ENCODE results near the gene PTCD1.

The PTCD1 gene, protein sequence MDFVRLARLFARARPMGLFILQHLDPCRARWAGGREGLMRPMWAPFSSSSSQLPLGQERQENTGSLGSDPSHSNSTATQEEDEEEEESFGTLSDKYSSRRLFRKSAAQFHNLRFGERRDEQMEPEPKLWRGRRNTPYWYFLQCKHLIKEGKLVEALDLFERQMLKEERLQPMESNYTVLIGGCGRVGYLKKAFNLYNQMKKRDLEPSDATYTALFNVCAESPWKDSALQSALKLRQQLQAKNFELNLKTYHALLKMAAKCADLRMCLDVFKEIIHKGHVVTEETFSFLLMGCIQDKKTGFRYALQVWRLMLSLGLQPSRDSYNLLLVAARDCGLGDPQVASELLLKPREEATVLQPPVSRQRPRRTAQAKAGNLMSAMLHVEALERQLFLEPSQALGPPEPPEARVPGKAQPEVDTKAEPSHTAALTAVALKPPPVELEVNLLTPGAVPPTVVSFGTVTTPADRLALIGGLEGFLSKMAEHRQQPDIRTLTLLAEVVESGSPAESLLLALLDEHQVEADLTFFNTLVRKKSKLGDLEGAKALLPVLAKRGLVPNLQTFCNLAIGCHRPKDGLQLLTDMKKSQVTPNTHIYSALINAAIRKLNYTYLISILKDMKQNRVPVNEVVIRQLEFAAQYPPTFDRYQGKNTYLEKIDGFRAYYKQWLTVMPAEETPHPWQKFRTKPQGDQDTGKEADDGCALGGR

DNA sequence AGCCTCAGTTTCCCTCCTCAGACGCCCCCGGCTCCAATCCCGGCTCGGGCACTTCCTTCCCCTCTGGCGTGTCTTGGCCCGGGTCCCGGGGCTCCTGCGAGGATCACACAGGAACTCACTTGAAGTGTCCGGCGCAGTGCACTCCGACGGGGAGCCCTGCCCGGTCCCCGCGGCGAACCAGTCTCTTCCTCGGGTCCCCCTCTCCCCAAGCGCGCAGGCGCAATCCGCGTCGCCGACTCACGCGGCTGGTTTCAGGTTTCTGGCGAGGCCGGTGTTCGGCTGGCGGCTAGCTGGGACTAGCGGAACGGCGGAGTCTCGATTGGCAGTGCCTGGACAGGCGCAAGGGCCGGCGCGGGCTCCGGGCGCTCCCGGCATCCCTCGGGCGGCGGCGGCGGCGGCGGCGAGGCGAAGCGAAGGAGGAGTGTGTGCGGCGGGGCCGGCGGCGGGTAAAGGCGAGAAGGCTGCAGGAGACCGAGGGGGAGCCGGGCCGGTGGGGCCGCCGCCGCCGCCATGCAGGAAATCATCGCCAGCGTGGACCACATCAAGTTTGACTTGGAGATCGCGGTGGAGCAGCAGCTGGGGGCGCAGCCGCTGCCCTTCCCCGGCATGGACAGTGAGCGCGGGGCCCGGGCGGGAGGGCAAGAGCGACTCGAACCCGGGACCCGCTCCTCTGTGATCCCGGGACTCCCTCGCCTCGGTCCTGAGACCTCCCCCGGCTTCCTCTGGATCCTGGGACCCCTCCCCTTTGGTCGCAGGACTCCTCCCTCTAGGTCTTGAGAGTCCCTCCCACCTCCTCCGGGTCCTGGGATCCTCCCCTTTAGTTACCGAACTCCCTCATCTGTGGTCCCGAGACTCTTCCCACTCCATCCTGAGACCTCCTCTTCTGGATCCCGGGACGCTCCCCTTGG lies at the start of gene PTCD1, which contains the start of gene CPSF4:
TSS of gene PTCD1 (minus strand) at position 226 of the 908 bp plus-strand sequence. CDS start 3,556 bp downstream, outside the sequence.
TSS of gene CPSF4 (plus strand) at position 371 of the 908 bp plus-strand sequence. CDS start at position 511, 140 bp downstream.
- peak; percentile 76 to 95 for DNase-seq

DNA sequence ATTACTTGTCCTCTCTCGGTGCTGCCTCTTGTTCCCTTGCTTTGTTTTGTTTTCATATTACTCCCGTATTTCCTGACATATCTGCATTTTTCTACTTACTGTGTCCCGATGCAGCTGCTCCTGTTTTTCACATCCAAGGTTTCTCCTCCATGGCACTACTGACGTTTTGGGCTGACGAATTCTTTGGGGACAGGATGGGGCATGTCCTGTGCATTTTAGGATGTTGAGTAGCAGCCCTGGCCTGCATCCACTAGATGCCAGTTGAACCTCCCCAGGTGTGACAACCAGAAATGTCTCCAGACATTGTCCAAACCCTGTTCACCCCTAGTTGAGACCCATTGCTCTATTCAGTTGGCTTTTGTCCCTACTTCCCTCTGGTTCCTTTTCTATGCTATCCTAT lies 46.5 kb upstream of the PTCD1 start:
- no peak for DNase-seq

DNA sequence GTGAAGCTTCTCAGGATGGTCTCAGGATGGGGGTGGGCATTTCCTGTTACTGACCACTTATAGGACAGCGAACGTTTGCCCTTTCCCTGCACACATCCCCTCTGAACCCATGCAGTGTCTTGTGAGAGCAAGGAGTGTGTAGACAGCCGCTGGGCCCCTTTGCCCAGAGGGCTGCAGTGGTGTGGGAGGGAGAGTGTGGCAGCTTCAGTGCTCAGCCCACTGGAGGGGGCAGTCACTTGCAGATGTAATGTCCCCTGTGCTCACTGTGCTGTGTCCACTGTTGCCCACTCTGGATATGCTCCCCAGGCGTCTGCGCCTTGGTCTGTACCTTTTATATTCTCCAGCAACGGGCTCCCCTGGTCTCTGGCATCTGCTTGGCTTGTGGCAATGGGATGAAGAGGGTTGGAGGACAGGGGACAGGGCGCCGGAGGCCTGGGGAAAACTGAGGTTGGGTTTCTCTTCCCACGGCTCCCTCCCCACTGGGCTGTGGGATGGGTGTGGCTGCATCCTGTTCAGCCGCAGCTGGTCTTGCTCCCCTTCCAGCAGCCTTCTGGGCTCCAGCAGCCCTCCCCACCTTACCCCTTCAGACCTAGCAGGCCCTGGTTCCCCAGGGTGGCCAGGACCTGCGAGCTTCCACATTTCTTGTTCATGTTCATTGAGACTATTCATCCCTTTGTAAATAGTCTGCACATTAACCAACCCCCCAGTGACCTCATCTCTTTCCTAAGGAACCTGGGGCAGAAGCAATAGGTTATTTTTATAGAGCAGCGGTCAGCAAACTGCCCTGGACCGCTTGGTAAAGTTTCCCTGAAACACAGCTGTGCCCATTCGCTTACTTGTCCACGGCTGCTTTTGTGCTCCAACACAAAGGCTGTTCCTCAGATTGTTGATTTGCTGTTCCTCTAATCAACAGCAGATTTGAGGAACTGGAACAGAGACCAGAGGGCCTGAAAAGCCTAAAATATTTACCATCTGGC lies 40.2 kb upstream of the PTCD1 start:
- DNase-seq: no peak

DNA sequence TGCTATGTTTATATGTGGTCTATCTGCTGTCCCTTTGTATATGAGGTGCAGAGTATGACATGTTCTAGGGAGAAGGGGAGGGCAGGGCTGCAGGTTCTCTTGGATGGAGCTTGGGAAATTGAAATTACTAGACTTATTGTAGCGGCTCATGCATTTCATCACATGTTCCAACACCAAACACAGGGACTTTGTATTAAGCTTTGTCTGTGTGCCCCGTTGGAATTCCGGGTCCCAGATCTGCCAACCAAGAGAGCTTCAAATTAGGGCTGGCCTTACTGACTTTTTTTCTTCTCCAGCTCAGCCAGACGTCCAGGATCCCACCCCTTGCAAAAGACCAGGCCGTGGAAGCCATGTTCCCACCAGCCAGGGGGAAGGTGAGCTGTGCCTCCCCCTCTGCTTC lies 37.5 kb upstream of the PTCD1 start:
- no peak for DNase-seq

DNA sequence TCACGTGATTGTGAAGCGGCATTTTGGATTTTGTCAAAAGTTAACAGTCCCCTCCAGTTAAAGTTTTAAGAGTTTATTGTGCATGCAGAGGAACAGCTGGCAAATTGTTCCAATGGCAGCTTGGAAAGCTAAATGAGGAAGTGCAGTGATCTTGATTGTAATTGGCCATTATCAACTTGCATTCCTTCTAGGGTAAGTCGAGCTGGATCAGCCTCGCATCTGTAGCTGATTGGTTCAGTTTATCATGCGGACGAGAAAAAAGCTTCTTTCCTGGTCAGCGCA lies 34.7 kb upstream of the PTCD1 start:
- no peak for DNase-seq

DNA sequence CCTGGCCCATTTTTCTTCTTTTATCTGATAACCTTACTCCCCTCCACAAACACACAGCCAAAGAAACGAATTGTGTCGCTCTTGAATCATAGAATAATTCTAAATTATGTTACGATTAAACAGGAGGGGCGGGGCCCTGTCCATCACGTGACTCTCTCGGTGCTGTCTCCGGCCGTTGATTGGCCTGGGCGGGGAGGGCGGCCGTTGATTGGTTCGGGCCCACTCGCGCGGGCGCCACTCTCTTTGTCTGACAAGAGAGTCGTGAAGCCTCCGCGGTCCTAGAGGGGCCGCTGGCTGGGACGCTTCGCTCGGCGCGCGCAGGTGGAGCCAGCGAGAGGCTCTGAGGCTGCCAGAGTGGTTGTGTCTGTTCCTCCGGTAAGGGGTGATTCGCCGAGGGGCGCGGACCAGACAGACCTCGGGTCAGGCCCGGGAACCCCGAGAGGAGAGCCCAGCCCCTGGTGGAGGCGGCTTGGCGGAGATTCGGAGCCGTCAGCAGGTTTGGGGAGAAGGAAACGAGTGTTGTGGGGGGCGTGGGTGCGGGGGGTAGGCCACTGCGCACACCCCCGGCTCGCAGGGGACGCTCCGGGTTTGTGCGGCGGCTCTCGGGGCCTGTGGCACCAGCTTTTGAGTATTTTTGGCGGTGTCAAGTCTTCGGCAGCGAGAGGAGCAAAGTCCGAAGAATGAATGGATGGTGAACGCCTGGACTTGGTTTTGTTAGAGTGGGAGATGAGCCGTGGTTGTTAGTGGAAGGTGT lies 34.1 kb upstream of the PTCD1 start, which contains the start of gene ZNF789:
TSS of gene ZNF789 (plus strand) at position 330 of the 754 bp plus-strand sequence. CDS start 3,567 bp downstream, outside the sequence.
- DNase-seq: peak; percentile 92 to 98

DNA sequence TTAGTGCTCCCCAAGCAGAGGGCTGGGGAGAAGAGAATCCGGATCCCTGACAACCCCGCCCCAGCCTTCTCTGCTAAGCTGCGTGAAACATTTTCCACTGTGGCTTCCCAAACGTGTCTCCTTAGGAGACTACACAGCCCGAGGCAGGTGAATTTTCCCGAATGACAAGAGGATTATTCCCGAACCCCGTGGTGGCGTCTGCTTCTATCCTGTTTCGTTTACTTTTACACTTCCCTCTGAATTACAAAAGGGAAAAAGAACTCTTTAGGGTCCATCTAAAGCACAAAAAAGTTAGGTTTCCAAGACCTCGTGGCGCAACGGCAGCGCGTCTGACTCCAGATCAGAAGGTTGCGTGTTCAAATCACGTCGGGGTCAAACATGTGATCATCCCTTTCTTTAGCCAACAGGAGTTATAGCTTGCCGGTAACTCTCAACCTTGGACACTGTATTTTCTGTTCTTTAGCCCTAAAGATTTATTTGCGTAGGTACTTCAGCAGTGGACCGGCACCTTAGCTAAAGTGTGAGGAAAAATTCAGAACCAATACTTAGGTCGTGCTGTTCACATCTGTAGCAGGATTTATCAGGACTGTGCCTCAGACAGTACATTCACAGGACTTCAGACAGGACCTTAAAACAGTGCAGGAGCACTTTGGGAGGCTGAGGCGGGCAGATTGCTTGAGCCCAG lies 30.9 kb upstream of the PTCD1 start:
- DNase-seq: no peak

DNA sequence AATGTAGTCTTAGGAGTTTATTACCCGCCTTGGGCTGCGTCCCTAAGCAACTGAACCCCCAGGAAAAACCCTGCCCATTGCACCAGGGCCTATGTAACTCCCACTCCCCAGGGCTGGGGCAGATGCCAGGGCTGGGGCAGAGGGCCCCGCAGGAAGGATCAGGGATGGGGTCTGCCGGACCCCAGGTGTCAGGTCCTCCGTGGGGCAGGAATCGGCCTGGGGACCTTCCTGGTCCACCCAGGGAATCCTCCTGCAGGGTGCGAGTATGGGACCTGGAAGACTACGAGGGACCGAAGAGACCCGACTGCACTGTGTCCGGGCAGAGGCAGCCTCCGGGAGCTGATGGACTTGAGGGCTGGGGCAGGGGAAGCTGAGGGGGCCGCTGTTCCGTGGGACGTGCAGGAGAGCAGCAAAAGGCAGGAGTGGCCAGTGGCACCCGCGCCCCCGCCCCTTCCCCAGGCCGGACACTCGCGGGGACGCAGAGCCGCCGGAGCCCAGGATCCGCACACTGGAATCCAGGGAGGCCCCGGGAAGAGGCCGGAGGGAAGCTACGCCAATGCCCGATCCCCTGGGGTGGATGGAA lies 29.8 kb upstream of the PTCD1 start:
- no peak for DNase-seq

DNA sequence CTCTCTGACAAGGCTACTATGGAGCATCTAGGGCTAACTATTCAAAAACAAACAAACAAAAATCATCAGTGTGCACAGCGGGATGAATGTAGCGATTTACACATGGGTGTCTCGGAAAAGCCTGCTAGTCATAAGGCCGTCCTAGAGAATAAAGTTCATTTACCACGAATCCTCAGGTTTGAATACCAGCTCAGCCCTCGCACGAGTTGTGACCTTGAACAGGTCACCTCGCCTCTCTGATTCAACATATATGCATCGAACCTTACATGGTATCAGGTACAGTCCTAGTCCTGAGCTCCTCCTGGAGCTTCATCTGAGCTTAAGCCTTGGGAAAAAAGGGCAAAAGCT lies 26.8 kb upstream of the PTCD1 start:
- DNase-seq: no peak

DNA sequence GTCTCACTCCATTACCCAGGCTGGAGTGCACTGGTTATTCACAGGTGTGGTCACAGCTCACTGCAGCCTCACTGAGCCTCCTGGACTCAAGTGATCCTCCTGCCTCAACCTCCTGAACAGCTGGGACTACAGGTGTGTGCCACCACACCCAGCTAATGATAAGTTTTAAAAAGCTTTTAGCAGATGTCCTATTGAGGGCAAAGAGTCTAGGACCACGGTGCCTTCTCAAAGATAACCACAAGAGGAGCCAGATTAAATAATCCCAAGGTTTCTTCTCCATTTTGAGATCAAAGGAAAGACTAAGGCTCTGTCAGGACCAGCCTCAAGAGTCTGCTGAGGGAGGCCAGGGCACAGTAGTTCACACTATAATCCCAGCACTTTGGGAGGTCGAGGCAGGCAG lies 22.6 kb upstream of the PTCD1 start:
- no peak for DNase-seq

DNA sequence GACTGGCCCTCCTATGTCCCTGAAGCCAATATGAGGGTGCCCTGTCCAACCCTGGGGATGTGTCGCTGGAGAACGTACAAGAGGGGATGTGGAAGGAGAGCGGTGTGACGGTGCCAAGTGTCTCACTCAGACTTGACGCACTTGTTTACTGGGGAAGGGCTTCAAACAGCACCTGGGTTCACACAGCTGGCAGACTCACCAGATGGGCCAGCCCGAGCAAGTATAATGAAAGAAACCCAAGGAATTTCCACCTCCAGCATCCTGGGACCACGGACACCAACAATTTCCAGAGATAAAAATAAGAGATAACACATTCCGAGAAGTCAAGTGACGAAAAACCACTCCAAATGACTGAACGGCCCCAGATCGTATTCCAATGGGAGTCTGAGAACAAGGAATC lies 22.1 kb upstream of the PTCD1 start:
- DNase-seq: no peak

DNA sequence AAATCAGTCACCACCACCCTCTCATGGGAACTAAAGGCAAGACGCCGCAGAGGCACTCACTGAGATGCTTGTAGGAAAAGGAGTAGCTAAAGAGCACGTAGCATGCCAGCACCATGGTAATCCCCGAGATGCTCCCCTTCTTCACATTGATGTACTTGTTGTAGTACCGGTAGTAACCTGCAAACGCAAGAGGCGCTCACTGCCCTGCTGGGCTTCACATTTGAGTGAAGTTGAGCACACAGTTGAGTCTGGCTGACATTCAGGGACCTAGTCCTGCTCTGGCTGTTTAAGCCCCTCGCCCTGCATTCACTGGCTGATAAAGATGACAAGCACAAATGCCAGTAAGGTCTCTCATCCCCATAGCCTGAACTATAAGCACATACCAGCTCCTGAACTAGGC lies 20.5 kb upstream of the PTCD1 start:
- DNase-seq: no peak

DNA sequence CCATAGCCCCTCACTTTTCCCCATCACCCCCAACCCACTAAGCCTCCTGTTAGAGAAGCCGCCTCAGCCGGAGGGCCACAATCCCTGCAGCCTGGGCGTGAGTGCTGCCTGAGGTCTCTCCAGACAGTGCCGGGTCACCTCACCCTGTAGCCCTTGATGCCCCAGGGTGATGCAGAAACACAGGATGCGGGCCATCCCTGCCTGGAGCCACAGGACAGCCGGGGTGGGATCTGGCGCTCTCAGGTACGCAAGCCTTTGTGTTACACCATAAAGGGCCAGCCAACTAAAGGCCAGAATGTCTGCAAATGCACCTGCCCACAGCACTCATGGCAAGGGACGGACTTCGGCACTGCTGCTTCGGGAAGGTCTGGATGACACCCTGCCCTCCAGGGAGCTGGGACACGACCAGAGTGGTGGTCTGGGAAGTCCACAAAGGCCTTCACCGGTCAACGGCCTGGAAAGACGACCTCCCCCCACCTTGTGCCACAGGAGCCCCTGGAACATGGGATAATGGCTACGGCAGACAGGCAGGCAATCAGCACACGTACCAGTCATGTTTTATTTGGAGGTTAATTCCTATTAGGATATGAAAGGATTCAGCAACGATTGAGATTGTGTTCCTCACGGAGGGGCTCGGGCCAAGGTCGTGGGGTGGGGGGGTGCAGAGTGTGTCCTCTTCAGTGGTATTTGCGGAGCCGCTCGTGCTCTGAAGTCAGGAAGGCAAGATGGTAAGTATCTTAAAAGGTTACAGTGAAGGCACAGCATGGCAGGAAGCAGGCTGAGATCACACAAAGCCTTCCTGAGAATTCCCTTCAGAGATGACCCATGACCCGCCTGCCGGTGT lies 19.3 kb upstream of the PTCD1 start:
- DNase-seq: no peak

DNA sequence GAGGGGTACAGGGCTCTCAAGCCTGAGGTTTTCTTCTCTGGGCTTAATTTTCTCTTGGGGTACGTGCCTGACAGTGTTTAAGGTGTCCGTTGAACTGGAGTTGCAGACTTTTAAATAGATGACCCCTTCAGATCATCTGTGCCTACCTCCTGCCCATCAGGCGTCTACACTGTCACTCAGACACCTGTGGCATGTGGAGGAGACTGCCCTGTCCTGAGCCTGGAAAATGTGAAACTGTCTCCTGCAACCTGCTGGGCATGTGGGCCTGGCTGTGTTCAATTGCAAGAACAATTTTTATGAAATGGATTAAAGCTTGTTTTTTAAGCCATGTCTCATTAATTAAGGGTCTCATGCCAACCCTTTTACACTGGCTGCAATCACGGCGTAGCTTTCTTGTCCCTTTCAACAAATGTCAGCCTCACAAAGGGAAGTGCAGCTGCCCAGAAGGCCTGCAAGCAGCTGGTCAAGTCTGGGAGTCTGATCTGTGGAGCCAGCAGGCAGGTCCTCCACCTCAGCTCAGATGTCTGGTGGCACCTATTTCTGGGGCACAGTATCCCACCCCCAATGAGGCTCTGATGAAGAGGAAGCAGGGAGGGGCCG lies 18.6 kb upstream of the PTCD1 start:
- DNase-seq: no peak

DNA sequence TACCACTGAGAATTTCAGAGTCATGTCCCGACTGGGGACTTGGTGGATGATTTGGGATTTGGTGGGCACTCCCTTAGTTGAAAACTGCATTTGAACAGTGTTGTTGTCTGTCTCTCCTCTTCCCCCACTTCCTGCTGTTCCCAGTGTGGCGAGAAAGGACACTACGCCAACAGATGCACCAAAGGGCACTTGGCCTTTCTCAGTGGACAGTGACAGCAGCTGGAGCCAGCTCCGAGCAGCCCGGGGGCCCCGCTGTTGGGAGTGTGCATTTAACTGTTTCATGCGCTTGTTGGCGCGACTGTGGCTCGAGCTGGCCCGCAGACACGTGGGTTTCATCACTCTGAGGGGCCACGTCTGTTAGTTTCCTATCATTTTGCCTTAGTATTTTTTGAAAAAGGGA lies 17.7 kb upstream of the PTCD1 start:
- DNase-seq: no peak

DNA sequence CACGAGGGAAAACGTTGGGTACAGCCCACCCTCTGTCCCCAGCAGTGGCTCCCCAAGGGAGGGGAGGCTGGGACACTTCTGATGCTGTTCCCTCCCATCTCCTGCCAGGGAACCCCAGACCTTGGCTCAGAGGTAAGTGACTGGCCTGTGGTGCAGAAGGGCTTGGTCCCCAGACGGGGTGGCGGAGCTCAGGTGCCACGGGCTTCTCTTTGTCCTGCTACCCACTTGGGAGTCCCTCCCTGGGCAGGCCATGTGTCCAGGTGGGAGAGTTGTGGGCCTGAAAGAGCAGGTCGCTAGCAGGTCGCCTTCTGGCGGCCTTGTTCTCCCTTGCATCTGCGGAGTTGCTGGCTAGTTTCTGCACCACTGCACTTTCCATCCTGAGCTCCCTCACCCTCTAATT lies 17.3 kb upstream of the PTCD1 start:
- DNase-seq: no peak

DNA sequence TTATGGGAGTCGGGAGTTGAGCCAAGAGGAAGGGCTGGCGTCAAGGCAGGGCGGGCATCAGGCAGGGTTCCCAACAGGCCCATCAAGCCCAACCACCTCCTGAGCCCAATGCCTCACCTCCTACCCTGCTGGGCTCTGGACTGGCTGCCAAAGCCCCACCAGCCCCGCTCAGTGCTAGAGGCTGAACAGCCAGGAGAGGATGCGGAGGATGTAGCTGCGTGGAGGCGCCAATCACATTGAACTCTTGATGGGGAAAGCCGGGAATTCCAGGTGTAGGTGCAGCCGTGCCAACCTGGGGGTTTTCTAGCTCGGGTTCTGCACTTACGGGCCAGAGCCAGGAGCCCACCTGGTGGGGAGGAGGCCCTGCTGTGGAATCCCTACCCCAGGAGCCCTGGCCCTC lies 14.5 kb upstream of the PTCD1 start:
- no peak for DNase-seq

DNA sequence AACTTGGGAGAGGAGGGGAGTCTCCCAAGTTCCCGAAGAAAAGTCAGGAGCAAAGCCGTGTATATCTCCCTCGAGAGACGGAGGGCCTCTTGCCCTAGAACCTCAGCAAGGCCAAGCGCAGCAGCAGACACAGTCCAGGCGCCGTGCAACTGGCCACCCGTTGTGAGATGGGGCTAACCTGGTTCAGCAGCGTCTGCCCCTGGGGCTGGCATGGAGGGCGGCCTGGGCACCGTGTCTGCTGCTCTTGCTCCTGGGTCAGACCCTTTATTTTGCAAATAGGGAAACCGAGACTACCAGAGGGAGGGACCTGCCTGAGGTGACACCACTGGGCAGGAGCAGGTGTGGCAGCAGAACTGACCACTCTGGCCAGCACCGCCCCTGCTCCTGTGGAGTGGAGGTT lies 13.9 kb upstream of the PTCD1 start:
- no peak for DNase-seq

DNA sequence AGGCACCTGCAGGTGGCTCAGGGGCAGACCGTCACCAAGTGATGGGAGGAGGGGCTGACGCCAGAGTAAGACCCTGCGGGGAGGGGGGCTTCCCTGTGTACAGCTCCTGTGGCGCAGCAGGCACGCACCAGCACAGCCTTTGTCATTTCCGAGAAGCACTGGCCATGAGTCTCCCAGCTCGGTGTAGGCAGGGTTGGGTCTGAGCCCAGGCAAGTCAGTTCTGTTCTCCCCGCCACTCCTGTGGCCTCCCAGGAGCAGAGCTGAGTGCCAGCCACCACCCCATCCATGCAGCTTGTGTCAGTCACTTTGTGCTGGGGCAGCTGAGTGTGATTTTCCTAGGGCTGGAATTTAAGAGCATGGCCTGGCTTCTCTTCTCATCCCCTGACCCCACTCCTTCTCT lies 13.3 kb upstream of the PTCD1 start:
- no peak for DNase-seq
